Measurements from ENCODE around the gene HS6ST2. TPM values are rescaled to one million over a fixed set of nuclear protein-coding genes. Genes with fewer than 3 reads are reported as not detected.

Gene HS6ST2
- total RNA-seq, 1 donor from 2014 or later = 0.92 TPM

- Histone ChIP-seq H3K4me1 (no peaks in the 10 kb centered on the region), H3K4me3 (no peak overlapping the region), H3K9me3 (no peaks in the 10 kb centered on the region), H3K36me3 (no peaks in the 10 kb centered on the region), H3K27me3 (ENCODE audit: low read depth) (no peaks in the 10 kb centered on the region), H3K27ac (no peak overlapping the region)
- TF ChIP-seq CTCF (IDR thresholded peaks at IDR 0.05) = no peak
- intact Hi-C loops (cut with DNase I) = no loop called here
- DNase-seq (no peak), ATAC-seq (no peak)
Measured at GRCh38 chrX:132685276-132685675, 273.2 kb downstream of the HS6ST2 start.

GRCh38 chrX:132677233-132677716 is 281.2 kb downstream of the HS6ST2 start:
- intact Hi-C loops (cut with DNase I) = no loop called here
- no peak for DNase-seq
- TF ChIP-seq CTCF (IDR thresholded peaks at IDR 0.05) = no peak
- Histone ChIP-seq H3K27me3 (ENCODE audit: low read depth) (no peaks in the 10 kb centered on the region), H3K4me3 (no peak overlapping the region), H3K36me3 (no peaks in the 10 kb centered on the region), H3K9me3 (no peaks in the 10 kb centered on the region), H3K4me1 (no peaks in the 10 kb centered on the region), H3K27ac (no peak overlapping the region)
- no peak for ATAC-seq

GRCh38 chrX:132676561-132677186 is 281.8 kb downstream of the HS6ST2 start:
- intact Hi-C loops (cut with DNase I) = no loop called here
- ATAC-seq = peak in 1 of 2 donors; percentile 33
- H3K4me1 ChIP-seq = no peaks in the 10 kb centered on the region
- no peak overlapping the region for H3K27ac ChIP-seq
- TF ChIP-seq CTCF (IDR thresholded peaks at IDR 0.05) = no peak
- no peak for DNase-seq
- no peaks in the 10 kb centered on the region for H3K27me3 ChIP-seq (ENCODE audit: low read depth)
- H3K36me3 ChIP-seq = no peaks in the 10 kb centered on the region
- H3K4me3 ChIP-seq = no peak overlapping the region
- H3K9me3 ChIP-seq = no peaks in the 10 kb centered on the region

GRCh38 chrX:132676102-132676501 is 282.3 kb downstream of the HS6ST2 start:
- H3K36me3 ChIP-seq = no peaks in the 10 kb centered on the region
- H3K27me3 ChIP-seq (ENCODE audit: low read depth) = no peaks in the 10 kb centered on the region
- ATAC-seq = no peak
- no peak for DNase-seq
- no peak for TF ChIP-seq CTCF (IDR thresholded peaks at IDR 0.05)
- intact Hi-C loops (cut with DNase I) = no loop called here
- H3K4me1 ChIP-seq = no peaks in the 10 kb centered on the region
- H3K4me3 ChIP-seq = no peak overlapping the region
- H3K27ac ChIP-seq = no peak overlapping the region
- no peaks in the 10 kb centered on the region for H3K9me3 ChIP-seq

GRCh38 chrX:132673331-132673730 is 285.1 kb downstream of the HS6ST2 start:
- no peak for TF ChIP-seq CTCF (IDR thresholded peaks at IDR 0.05)
- Histone ChIP-seq H3K27me3 (ENCODE audit: low read depth) (no peaks in the 10 kb centered on the region), H3K9me3 (no peaks in the 10 kb centered on the region), H3K27ac (no peak overlapping the region), H3K4me3 (no peak overlapping the region), H3K4me1 (no peaks in the 10 kb centered on the region), H3K36me3 (no peaks in the 10 kb centered on the region)
- intact Hi-C loops (cut with DNase I) = no loop called here
- DNase-seq (no peak), ATAC-seq (no peak)
